Liver (tissue), 9 donors: ENCODE data around the gene CDRT4. TPM values are rescaled to one million over a fixed set of nuclear protein-coding genes. Genes with fewer than 3 reads are reported as not detected.

Experiments
- DNase-seq: peaks from one replicate; pipeline ENCODE4 v3.0.0-alpha.2; 2017; ENCODE audit warnings: low spot score
- H3K27ac ChIP-seq, 2 donors: one replicate each; pipeline ENCODE4 v1.7.0; 2013; ENCODE audit warnings: inconsistent platforms in 2 of 2, low read length in 2 of 2, control low read depth in 1 of 2, low read depth in 1 of 2, mild to moderate bottlenecking in 1 of 2
- H3K27me3 ChIP-seq, 4 donors: one replicate each; pipeline versions ENCODE4 v1.6.1 to v1.7.0; 2013; ENCODE audit warnings: low read length in 3 of 4, inconsistent platforms in 1 of 4, mild to moderate bottlenecking in 1 of 4, moderate library complexity in 1 of 4; ENCODE audit not compliant: control insufficient read depth in 4 of 4, insufficient read depth in 4 of 4
- H3K36me3 ChIP-seq, 4 donors: one replicate each; pipeline versions ENCODE4 v1.6.1 to v1.7.0; 2013; ENCODE audit warnings: low read length in 3 of 4, mild to moderate bottlenecking in 3 of 4, low read depth in 1 of 4, moderate library complexity in 1 of 4; ENCODE audit not compliant: control insufficient read depth in 4 of 4, insufficient read depth in 3 of 4
- H3K4me1 ChIP-seq, 4 donors: one replicate each; pipeline versions ENCODE4 v1.6.1 to v1.7.0; 2013; ENCODE audit warnings: low read length in 3 of 4, mild to moderate bottlenecking in 3 of 4, moderate library complexity in 1 of 4; ENCODE audit not compliant: control insufficient read depth in 4 of 4, insufficient read depth in 4 of 4
- H3K4me3 ChIP-seq, 3 donors: one replicate each; pipeline versions ENCODE4 v1.6.1 to v1.7.0; 2013; ENCODE audit warnings: low read length in 3 of 3, control low read depth in 1 of 3, low read depth in 1 of 3, mild to moderate bottlenecking in 1 of 3
- H3K9ac ChIP-seq, 2 donors: one replicate each; pipeline ENCODE4 v1.7.0; 2013; ENCODE audit warnings: low read length in 2 of 2, mild to moderate bottlenecking in 2 of 2, moderate library complexity in 2 of 2, control low read depth in 1 of 2, low read depth in 1 of 2
- H3K9me3 ChIP-seq, 4 donors: one replicate each; pipeline versions ENCODE4 v1.6.1 to v1.7.0; 2013; ENCODE audit warnings: low read length in 3 of 4; ENCODE audit not compliant: control insufficient read depth in 4 of 4
- EGR1 ChIP-seq, 2 donors: IDR thresholded peaks; 2 replicates each; pipeline ENCODE4 v1.6.1; 2016 to 2018; ENCODE audit warnings: antibody characterized with exemption in 2 of 2, low read depth in 2 of 2
- FOXA1 ChIP-seq: IDR thresholded peaks from 2 replicates; pipeline ENCODE4 v1.6.1; 2016; ENCODE audit warnings: antibody characterized with exemption
- FOXA2 ChIP-seq: IDR thresholded peaks from 2 replicates; pipeline ENCODE4 v1.6.1; 2016; ENCODE audit warnings: antibody characterized with exemption
- GABPA ChIP-seq, 2 donors: IDR thresholded peaks in 1 of 2; conservative IDR thresholded peaks in 1 of 2; 2 replicates each; pipeline ENCODE4 v1.6.1; 2016; ENCODE audit warnings: antibody characterized with exemption in 2 of 2, mild to moderate bottlenecking in 1 of 2, moderate library complexity in 1 of 2
- HNF4A ChIP-seq, 2 donors: conservative IDR thresholded peaks; 2 replicates each; pipeline ENCODE4 v1.6.1; 2016; ENCODE audit warnings: antibody characterized with exemption in 2 of 2, mild to moderate bottlenecking in 2 of 2
- HNF4G ChIP-seq: IDR thresholded peaks from 2 replicates; pipeline ENCODE4 v1.6.1; 2016; ENCODE audit warnings: antibody characterized with exemption
- JUND ChIP-seq, 2 donors: IDR thresholded peaks; 2 replicates each; pipeline ENCODE4 v1.6.1; 2016; ENCODE audit warnings: antibody characterized with exemption in 2 of 2
- MAX ChIP-seq: IDR thresholded peaks from 2 replicates; pipeline ENCODE4 v1.6.1; 2016; ENCODE audit warnings: antibody characterized with exemption
- NR2F2 ChIP-seq: IDR thresholded peaks from 2 replicates; pipeline ENCODE4 v1.6.1; 2016; ENCODE audit warnings: antibody characterized with exemption
- RAD21 ChIP-seq, 2 donors: IDR thresholded peaks; 2 replicates each; pipeline ENCODE4 v1.6.1; 2016; ENCODE audit warnings: antibody characterized with exemption in 2 of 2, mild to moderate bottlenecking in 2 of 2
- REST ChIP-seq: IDR thresholded peaks from 2 replicates; pipeline ENCODE4 v1.6.1; 2016; ENCODE audit warnings: antibody characterized with exemption, mild to moderate bottlenecking
- RXRA ChIP-seq, 2 donors: IDR thresholded peaks; 2 replicates each; pipeline ENCODE4 v1.6.1; 2017 to 2018; ENCODE audit warnings: antibody characterized with exemption in 2 of 2, mild to moderate bottlenecking in 1 of 2
- SP1 ChIP-seq: IDR thresholded peaks from 2 replicates; pipeline ENCODE4 v1.6.1; 2018; ENCODE audit warnings: antibody characterized with exemption, mild to moderate bottlenecking
- TAF1 ChIP-seq: conservative IDR thresholded peaks from 2 replicates; pipeline ENCODE4 v1.6.1; 2016; ENCODE audit warnings: antibody characterized with exemption, mild to moderate bottlenecking
- YY1 ChIP-seq: IDR thresholded peaks from 2 replicates; pipeline ENCODE4 v1.6.1; 2016; ENCODE audit warnings: antibody characterized with exemption, mild to moderate bottlenecking
- WGBS: extraction: QIAGEN DNeasy Blood & Tissue Kit; methylation state at CpG from one replicate; pipeline ENCODE4 v1.1.7; 2013; 5-methylcytosine and 5-hydroxymethylcytosine counted together
- polyA plus RNA-seq, 2 donors: library from polyadenylated mRNA; stranded (reverse) in 1 of 2; unstranded in 1 of 2; fragments of 200-250 nt in 1 of 2; fragments of >200 nt in 1 of 2; fragmentation: Nextera tagmentation in 1 of 2; extraction: Ambion mirVana in 1 of 2; gene quantifications; one replicate each; pipeline versions ENCODE4 v1.2.1 to v1.2.3, GENCODE V29; 2013 to 2015
- total RNA-seq, 2 donors: library from RNA; depleted of rRNA; stranded (reverse); fragments of >200 nt; gene quantifications; one replicate each; pipeline ENCODE4 v1.2.3, GENCODE V29; 2014
- TF ChIP-seq, protein P1 (sequence below): IDR thresholded peaks from 2 replicates; pipeline ENCODE4 v1.6.1; 2016; ENCODE audit warnings: antibody characterized with exemption
- TF ChIP-seq, protein P2 (sequence below): fragments of 150-350 bp; IDR thresholded peaks from 2 replicates; pipeline ENCODE4 v1.5.1; 2017; ENCODE audit warnings: improper control_type of control experiment, low read depth, low read length; ENCODE audit not compliant: missing input control
- TF ChIP-seq, protein P3 (sequence below): IDR thresholded peaks from 2 replicates; pipeline ENCODE4 v1.6.1; 2016; ENCODE audit warnings: antibody characterized with exemption
- donor health status: healthy.
- donor health status: healthy.
- donor health status: healthy.
- donor health status: healthy.
- donor health status: healthy.

Gene CDRT4
- total and polyA plus RNA-seq, 4 donors = 0.43 to 3.3 (median 1.8) TPM; not detected in 1

DNA sequence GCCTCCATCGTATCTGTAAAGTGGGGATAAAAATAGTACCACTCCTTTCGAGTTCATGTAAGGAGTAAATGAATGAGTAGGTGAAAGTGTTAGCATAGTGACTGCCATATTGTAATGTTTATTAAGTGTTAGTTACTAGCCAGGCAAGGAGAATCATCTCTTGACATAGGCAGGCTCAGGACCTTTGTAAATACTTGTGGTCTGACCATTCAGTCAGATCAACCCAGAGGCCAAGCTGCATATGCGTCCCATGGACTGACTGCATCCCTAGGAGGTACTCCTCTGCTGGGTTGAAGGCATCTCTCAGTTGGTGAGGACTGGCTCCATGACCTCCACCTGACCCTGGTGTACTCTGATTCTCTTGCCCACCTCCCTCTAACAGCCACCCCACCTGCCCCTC lies 40.5 kb upstream of the CDRT4 start:
- no peaks in the 10 kb centered on the region for H3K36me3 ChIP-seq
- WGBS = 95% methylated on average over 3 of the region's 3 CpGs
- H3K4me3 ChIP-seq = no peak overlapping the region
- no peaks in the 10 kb centered on the region for H3K4me1 ChIP-seq
- DNase-seq = no peak
- no peak overlapping the region for H3K9ac ChIP-seq
- no peaks in the 10 kb centered on the region for H3K27me3 ChIP-seq
- no peak overlapping the region for H3K27ac ChIP-seq
- no peaks in the 10 kb centered on the region for H3K9me3 ChIP-seq
- TF ChIP-seq HNF4G (no peak), HNF4A (conservative IDR thresholded peaks at IDR 0.05) (no peak), GABPA (IDR thresholded peaks at IDR 0.05 in 1 of 2, conservative IDR thresholded peaks at IDR 0.05 in 1 of 2) (no peak), JUND (IDR thresholded peaks at IDR 0.05) (no peak), RXRA (IDR thresholded peaks at IDR 0.05) (no peak), TAF1 (no peak), REST (no peak), RAD21 (IDR thresholded peaks at IDR 0.05) (no peak), SP1 (no peak), YY1 (no peak), EGR1 (IDR thresholded peaks at IDR 0.05; ENCODE audit: low read depth in 2 of 2) (no peak), FOXA2 (no peak), MAX (no peak), FOXA1 (no peak), NR2F2 (no peak)
- TF ChIP-seq, protein P1, sequence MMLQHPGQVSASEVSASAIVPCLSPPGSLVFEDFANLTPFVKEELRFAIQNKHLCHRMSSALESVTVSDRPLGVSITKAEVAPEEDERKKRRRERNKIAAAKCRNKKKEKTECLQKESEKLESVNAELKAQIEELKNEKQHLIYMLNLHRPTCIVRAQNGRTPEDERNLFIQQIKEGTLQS = no peak
- TF ChIP-seq, protein P2, sequence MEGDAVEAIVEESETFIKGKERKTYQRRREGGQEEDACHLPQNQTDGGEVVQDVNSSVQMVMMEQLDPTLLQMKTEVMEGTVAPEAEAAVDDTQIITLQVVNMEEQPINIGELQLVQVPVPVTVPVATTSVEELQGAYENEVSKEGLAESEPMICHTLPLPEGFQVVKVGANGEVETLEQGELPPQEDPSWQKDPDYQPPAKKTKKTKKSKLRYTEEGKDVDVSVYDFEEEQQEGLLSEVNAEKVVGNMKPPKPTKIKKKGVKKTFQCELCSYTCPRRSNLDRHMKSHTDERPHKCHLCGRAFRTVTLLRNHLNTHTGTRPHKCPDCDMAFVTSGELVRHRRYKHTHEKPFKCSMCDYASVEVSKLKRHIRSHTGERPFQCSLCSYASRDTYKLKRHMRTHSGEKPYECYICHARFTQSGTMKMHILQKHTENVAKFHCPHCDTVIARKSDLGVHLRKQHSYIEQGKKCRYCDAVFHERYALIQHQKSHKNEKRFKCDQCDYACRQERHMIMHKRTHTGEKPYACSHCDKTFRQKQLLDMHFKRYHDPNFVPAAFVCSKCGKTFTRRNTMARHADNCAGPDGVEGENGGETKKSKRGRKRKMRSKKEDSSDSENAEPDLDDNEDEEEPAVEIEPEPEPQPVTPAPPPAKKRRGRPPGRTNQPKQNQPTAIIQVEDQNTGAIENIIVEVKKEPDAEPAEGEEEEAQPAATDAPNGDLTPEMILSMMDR = no peak
- TF ChIP-seq, protein P3, sequence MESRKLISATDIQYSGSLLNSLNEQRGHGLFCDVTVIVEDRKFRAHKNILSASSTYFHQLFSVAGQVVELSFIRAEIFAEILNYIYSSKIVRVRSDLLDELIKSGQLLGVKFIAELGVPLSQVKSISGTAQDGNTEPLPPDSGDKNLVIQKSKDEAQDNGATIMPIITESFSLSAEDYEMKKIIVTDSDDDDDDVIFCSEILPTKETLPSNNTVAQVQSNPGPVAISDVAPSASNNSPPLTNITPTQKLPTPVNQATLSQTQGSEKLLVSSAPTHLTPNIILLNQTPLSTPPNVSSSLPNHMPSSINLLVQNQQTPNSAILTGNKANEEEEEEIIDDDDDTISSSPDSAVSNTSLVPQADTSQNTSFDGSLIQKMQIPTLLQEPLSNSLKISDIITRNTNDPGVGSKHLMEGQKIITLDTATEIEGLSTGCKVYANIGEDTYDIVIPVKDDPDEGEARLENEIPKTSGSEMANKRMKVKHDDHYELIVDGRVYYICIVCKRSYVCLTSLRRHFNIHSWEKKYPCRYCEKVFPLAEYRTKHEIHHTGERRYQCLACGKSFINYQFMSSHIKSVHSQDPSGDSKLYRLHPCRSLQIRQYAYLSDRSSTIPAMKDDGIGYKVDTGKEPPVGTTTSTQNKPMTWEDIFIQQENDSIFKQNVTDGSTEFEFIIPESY = no peak
